ENCODE data around the gene GUK1.

Gene GUK1

GRCh38 chr1:228136901-228137300 lies 3.2 kb upstream of the GUK1 start:
- Histone ChIP-seq H2AFZ (ENCODE audit: low read length) (no peak overlapping the region), H3K4me3 (ENCODE audit: low read length) (no peak overlapping the region), H3K79me2 (ENCODE audit: low read length) (peaks cover 18% of the 10 kb centered on the region), H3K9ac (ENCODE audit: low read length) (no peak overlapping the region), H3K36me3 (replicated peaks; ENCODE audit: insufficient read depth, low read length) (no peaks in the 10 kb centered on the region), H3F3A (ENCODE audit: insufficient read depth, low read length) (peaks cover 15% of the 10 kb centered on the region), H3K27me3 (replicated peaks; ENCODE audit: insufficient read depth, low read length) (peaks cover 26% of the 10 kb centered on the region), H3K4me2 (ENCODE audit: low read depth, low read length) (no peak overlapping the region), H3K9me2 (replicated peaks; ENCODE audit: insufficient read depth, low read length) (no peaks in the 10 kb centered on the region), H3K27ac (ENCODE audit: low read length) (no peak overlapping the region), H4K20me1 (ENCODE audit: insufficient read depth, low read length) (peaks cover 3% of the 10 kb centered on the region; the same call in 1 of the 2 replicates), H3K4me1 (ENCODE audit: low read length) (peaks cover 5% of the 10 kb centered on the region), H3K9me3 (replicated peaks; ENCODE audit: insufficient read depth, low read length) (no peaks in the 10 kb centered on the region)
- DNase-seq: no peak
- TF ChIP-seq, protein P1, sequence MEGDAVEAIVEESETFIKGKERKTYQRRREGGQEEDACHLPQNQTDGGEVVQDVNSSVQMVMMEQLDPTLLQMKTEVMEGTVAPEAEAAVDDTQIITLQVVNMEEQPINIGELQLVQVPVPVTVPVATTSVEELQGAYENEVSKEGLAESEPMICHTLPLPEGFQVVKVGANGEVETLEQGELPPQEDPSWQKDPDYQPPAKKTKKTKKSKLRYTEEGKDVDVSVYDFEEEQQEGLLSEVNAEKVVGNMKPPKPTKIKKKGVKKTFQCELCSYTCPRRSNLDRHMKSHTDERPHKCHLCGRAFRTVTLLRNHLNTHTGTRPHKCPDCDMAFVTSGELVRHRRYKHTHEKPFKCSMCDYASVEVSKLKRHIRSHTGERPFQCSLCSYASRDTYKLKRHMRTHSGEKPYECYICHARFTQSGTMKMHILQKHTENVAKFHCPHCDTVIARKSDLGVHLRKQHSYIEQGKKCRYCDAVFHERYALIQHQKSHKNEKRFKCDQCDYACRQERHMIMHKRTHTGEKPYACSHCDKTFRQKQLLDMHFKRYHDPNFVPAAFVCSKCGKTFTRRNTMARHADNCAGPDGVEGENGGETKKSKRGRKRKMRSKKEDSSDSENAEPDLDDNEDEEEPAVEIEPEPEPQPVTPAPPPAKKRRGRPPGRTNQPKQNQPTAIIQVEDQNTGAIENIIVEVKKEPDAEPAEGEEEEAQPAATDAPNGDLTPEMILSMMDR (IDR thresholded peaks at IDR 0.05; ENCODE audit: low read length): no peak
- no peak for TF ChIP-seq EZH2phosphoT487 (IDR thresholded peaks at IDR 0.05; ENCODE audit: low read length)
- TF ChIP-seq EZH2 (optimal IDR thresholded peaks at IDR 0.05; ENCODE audit: low read depth, low read length): no peak

- Histone ChIP-seq H4K20me1 (ENCODE audit: insufficient read depth, low read length) (peaks cover 29% of the 10 kb centered on the region), H3K4me1 (ENCODE audit: low read length) (peaks cover 14% of the 10 kb centered on the region), H2AFZ (ENCODE audit: low read length) (peak overlapping the region; percentile 100), H3K27me3 (replicated peaks; ENCODE audit: insufficient read depth, low read length) (peaks cover 26% of the 10 kb centered on the region), H3K9me3 (replicated peaks; ENCODE audit: insufficient read depth, low read length) (no peaks in the 10 kb centered on the region), H3K36me3 (replicated peaks; ENCODE audit: insufficient read depth, low read length) (no peaks in the 10 kb centered on the region), H3K4me3 (ENCODE audit: low read length) (peak overlapping the region; percentile 95), H3F3A (ENCODE audit: insufficient read depth, low read length) (peaks cover 15% of the 10 kb centered on the region), H3K9me2 (replicated peaks; ENCODE audit: insufficient read depth, low read length) (no peaks in the 10 kb centered on the region), H3K9ac (ENCODE audit: low read length) (peak overlapping the region; percentile 62), H3K79me2 (ENCODE audit: low read length) (peaks cover 43% of the 10 kb centered on the region), H3K4me2 (ENCODE audit: low read depth, low read length) (peak overlapping the region; percentile 86; the same call in 1 of the 2 replicates), H3K27ac (ENCODE audit: low read length) (peak overlapping the region; percentile 91; the same call in 1 of the 2 replicates)
- DNase-seq: no peak
- TF ChIP-seq, protein P1 (IDR thresholded peaks at IDR 0.05; ENCODE audit: low read length): no peak
- TF ChIP-seq EZH2phosphoT487 (IDR thresholded peaks at IDR 0.05; ENCODE audit: low read length) (no peak), EZH2 (optimal IDR thresholded peaks at IDR 0.05; ENCODE audit: low read depth, low read length) (no peak)
These were observed 611 bp upstream of the GUK1 start for GRCh38 chr1:228139406-228139930.

- Histone ChIP-seq H3K27me3 (replicated peaks; ENCODE audit: insufficient read depth, low read length) (peaks cover 21% of the 10 kb centered on the region), H4K20me1 (ENCODE audit: insufficient read depth, low read length) (peaks cover 32% of the 10 kb centered on the region), H3K9me3 (replicated peaks; ENCODE audit: insufficient read depth, low read length) (no peaks in the 10 kb centered on the region), H3K27ac (ENCODE audit: low read length) (peak overlapping the region; percentile 91), H3K4me2 (ENCODE audit: low read depth, low read length) (peak overlapping the region; percentile 89), H3K4me1 (ENCODE audit: low read length) (peaks cover 14% of the 10 kb centered on the region), H3K36me3 (replicated peaks; ENCODE audit: insufficient read depth, low read length) (0 out of 2 replicates have a peak, but pooled peaks cover 5% of the 10 kb centered on the region), H3K9ac (ENCODE audit: low read length) (peak overlapping the region; percentile 97), H3K4me3 (ENCODE audit: low read length) (peak overlapping the region; percentile 95), H3F3A (ENCODE audit: insufficient read depth, low read length) (peaks cover 15% of the 10 kb centered on the region), H3K79me2 (ENCODE audit: low read length) (peaks cover 57% of the 10 kb centered on the region), H2AFZ (ENCODE audit: low read length) (peak overlapping the region; percentile 86; the same call in 1 of the 2 replicates), H3K9me2 (replicated peaks; ENCODE audit: insufficient read depth, low read length) (no peaks in the 10 kb centered on the region)
- TF ChIP-seq EZH2phosphoT487 (IDR thresholded peaks at IDR 0.05; ENCODE audit: low read length): no peak
- no peak for TF ChIP-seq EZH2 (optimal IDR thresholded peaks at IDR 0.05; ENCODE audit: low read depth, low read length)
- TF ChIP-seq, protein P1 (IDR thresholded peaks at IDR 0.05; ENCODE audit: low read length): no peak
- DNase-seq: peak; percentile 22
These were observed 696 bp downstream of the GUK1 start for GRCh38 chr1:228140724-228141225.
